Measurements from ENCODE around the gene WDR38.

The WDR38 gene

DNA sequence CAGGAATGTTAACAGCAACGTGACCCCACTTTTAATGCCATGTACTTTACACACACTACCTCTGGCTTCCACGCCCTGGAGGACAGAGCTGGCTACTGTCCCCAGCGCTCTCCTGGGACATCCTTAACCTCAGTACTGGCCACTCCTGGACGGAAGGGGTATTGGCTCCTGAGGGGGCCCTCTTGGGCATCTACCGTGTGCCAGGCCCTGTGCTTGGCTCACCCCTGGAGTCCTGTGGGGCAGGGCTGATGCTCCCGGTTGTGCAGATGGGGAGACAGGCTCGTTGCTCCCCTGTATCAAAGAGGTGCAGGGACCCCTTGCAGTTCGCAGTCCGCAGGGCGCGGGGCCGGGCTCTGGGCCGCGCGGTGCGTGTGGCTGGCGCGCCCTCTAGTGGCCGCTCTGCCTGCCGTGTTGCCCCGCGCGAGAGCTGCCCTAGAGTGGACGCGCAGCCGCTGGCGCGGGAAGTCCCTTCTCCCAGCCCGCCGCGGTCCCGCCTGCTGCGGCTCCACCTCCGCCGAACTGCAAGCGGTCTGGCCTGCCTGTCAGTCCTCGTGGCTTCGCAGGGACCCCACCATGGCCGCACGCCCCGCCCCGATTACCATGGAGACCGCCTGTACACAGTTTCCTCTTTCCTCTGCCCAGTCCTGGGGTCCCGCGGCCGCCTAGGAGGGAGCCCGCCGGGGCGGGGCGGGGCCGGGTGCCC, at the start of gene WDR38:
Gene WDR38 (plus strand): TSS at position 632 of the 703 bp plus-strand sequence. CDS start 72 bp downstream, outside the sequence.
- DNase-seq (ENCODE audit: low read depth) = no peak

DNA sequence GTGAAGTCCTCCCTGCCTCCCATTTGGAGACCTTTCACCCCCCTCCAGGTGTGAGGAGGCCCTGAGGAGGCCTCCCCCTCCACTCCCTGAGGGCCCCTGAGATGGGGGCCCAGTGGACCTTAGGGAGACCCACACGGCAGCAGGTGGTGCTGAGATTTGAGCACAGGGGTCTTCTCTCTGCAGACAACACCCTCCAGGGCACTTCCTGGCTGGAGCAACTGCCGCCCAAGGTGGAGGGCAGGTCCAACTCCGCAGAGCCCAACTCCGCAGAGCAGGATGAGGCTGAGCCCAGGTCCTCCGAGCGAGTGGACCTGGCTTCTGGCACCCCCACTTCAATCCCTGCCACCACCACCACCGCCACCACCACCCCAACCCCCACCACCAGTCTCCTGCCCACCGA, 49.3 kb upstream of the WDR38 start:
- DNase-seq (ENCODE audit: low read depth) = no peak

DNA sequence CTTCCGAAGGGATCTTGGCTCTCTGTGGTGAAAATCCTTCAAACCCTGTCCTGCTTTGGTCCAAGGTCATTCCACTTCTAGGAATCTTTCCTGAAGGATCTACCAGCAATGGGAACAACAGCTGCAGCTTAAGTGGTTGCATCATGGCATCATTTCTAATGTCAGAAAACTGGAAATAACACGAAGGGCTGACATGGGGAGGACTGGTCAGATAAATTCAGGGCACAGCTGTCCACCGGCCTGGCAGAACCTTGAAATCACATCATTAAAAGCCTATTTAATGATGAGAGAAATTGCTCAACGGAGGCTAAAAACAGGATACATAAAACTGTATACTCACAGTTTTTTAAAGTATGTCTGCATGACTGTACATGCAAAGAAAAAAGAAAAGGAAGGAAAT, 48.1 kb upstream of the WDR38 start:
- DNase-seq (ENCODE audit: low read depth) = no peak

GRCh38 chr9:124808246-124808956, 44.9 kb upstream of the WDR38 start:
- no peak for DNase-seq (ENCODE audit: low read depth)

DNA sequence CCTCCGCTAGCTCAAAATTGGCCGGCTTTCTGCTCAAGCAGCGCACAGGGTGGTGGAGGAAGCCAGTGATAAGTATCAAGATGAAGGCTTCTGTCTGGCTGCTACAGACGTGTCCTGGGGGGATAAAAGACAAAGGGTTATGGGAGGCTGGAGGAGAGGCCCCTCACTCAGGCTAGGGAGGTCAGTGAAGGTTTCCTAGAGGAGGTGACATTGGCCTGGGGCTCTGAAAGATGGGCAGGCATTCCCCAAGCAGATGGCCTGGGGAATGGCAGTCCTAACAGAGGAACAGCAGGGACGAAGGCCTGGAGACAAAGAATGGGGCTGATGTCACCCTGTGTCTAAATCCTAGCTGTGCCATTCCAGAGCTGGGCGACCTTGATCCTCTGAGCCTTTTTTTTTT, 44.0 kb upstream of the WDR38 start:
- DNase-seq (ENCODE audit: low read depth) = no peak

DNA sequence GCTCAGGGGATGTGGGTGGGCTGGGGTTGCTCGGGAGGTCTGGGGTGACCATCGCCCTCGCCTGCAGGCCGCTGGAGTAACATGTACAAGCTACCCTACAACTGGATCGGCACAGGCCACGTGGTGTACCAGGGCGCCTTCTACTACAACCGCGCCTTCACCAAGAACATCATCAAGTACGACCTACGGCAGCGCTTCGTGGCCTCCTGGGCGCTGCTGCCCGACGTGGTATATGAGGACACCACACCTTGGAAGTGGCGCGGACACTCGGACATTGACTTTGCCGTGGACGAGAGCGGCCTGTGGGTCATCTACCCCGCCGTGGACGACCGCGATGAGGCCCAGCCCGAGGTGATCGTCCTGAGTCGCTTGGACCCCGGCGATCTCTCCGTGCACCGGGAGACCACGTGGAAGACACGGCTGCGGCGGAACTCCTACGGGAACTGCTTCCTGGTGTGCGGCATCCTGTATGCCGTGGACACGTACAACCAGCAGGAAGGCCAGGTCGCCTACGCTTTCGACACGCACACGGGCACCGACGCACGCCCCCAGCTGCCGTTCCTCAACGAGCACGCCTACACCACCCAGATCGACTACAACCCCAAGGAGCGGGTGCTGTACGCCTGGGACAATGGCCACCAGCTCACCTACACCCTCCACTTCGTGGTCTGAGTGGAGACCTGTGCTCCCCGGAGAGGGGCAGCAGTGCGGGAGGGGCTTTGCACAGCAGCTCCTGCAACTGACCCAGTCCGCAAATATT, 43.3 kb upstream of the WDR38 start:
- no peak for DNase-seq (ENCODE audit: low read depth)

GRCh38 chr9:124810663-124811355, 42.5 kb upstream of the WDR38 start:
- no peak for DNase-seq (ENCODE audit: low read depth)

- no peak for DNase-seq (ENCODE audit: low read depth)
Observed at GRCh38 chr9:124812441-124812876, 40.8 kb upstream of the WDR38 start.

DNA sequence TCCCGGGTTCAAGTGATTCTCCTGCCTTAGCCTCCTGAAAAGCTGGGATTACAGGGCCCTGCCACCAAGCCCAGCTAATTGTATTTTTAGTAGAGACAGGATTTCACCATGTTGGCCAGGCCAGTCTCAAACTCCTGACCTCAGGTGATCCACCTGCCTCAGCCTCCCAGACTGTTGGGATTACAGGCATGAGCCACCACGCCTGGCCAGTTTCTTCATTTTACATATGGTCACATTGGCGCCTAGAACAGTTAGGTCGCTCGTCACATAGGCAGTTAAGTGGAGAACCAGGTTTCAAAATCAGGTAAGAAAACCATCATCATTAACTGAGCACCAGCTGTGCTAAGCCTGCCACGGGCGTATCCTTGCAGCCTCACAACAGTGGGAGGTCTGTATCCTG, 40.2 kb upstream of the WDR38 start:
- DNase-seq (ENCODE audit: low read depth) = no peak

GRCh38 chr9:124813501-124814163, 39.6 kb upstream of the WDR38 start:
- no peak for DNase-seq (ENCODE audit: low read depth)

GRCh38 chr9:124814164-124814535, 39.1 kb upstream of the WDR38 start:
- no peak for DNase-seq (ENCODE audit: low read depth)

DNA sequence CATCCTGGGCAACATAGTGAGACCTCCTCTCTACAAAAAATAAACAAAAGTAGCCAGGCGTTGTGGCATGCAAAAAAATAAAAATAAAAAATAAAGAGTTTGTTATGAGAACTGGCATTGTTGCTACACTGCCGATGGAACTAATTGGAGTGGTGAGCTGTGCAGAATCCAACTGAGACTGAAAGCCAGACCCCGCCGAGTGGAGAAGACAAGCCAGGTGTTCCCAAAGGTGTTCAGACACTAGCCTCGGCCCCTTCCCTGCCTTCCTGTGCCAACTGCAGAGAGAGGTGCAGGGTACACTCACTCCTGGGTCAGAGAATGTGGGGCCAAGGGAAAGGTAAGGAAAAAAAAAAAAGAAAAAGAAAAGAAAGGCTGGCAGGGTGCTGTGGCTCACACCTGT, 37.7 kb upstream of the WDR38 start:
- DNase-seq (ENCODE audit: low read depth) = no peak

DNA sequence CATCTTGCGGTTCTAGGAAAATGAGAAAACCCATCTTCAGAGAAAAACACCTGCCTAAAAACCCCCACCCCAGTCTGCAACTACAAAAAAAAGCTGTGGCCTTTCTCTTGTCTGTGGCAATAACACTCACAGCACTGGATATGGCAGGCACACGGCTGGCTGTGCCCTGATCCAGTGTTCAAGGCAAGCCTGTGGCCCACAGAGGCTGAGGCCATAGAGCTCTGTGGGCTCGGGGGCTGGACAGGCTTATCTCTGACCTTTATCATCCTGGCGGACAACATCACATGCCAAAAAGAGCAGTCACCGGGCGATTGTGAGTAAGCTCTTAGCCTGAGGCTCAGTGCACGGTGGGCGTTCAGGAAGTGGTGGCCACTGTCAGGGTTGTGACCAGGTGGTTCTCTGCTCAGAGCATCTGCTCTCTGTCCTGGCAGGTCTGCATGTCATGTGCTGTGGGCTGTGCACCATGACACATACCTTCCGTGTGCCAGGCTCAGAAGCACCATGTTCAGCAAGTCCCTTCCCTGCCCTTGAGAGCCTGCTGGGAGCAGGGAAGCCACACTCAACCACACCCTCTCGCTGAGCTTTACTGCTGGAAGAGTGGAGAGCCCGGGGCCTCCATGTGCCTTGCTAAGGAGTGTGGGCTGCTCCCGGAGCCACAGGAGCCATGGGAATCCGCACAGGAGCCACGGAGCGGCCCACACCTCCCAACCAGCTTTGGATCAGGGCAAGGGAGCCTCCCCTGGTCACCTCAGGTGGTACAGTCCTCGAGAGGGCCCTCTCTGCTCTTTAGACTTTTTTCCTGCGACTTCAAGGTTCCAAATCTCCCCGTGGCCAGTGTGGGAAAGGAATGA, 34.6 kb upstream of the WDR38 start:
- DNase-seq (ENCODE audit: low read depth) = no peak

DNA sequence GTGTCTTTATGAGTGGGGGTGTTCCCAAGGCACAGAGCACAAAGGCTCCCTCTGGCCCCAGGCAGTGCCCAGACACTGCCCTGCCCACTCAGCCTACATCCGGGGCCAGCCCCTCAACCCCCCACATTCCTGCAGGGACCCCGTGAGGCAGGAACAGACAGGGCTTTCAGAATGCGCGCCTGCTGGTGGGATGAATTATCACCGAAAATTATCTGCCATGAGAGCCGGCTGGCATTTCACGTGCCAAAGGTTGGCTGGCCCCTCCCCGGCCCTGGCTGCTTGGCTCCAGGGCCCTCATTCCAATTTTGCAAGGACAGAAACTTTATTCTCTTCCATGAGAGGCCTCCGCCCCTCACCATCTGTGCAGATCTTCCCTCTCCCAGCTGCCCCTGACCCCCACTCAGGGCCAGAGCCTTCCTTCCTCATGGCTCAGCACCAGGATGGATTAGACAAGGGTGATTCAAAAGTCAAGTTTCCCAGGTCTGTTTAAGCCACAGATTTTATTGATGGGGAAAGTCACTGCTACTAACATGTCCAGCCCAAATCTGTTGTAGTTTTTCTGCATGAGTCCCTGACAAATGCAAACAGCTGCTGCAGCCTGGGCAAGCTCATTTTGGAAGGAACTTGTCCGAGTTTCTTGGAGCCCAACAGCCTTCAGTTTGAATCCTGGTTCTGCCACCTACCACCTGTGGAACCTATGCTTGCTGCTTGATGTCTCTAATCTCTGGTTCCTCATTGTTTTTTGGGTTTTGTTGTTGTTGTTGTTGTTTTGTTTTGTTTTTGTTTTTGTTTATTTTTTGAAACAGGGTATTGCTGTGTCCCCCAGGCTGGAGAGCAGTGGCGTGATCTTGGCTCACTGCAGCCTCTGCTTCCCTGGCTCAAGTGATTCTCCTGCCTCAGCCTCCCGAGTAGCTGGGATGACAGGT, 32.3 kb upstream of the WDR38 start:
- DNase-seq (ENCODE audit: low read depth) = no peak

GRCh38 chr9:124828489-124829333, 24.5 kb upstream of the WDR38 start:
- DNase-seq (ENCODE audit: low read depth) = no peak

DNA sequence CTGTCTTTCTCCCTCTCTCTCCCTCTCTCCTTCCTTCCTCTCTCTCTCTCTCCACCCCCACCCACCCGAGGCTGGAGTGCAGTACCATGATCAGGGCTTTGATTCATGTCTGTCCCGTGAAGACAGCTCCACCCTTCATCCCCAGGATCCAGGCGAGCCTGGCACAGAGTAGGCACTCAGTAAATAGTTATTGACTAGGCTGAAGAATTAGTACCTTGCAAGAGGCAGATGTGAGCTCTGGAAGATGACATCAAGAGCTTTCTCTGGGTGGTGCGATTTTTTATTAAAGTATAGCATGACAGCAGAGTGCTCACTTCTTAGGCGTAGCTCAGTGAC, 24.0 kb upstream of the WDR38 start:
- no peak for DNase-seq (ENCODE audit: low read depth)

- DNase-seq (ENCODE audit: low read depth) = no peak
Observed at GRCh38 chr9:124830593-124830992, 22.7 kb upstream of the WDR38 start.

- no peak for DNase-seq (ENCODE audit: low read depth)
Observed at GRCh38 chr9:124831642-124832364, 21.5 kb upstream of the WDR38 start.
